Astrocyte (in vitro differentiated cells and primary cell): ENCODE measurements around the gene METTL3. TPM values are rescaled to one million over a fixed set of nuclear protein-coding genes. Genes with fewer than 3 reads are reported as not detected.

Experiments
- DNase-seq: peaks from one replicate; pipeline ENCODE4 v3.0.0-alpha.2; 2010; ENCODE audit warnings: low read depth
- FAIRE-seq: peaks from 2 replicates; lab custom pipeline; 2011; peaks lifted over from hg19 to GRCh38; lab: Jason Lieb, UNC
- H2AFZ ChIP-seq: 2 replicates; pipeline ENCODE4 v1.6.0; 2012; ENCODE audit warnings: low read depth, low read length, inconsistent platforms
- H3K27ac ChIP-seq: 2 replicates; pipeline ENCODE4 v1.5.1; 2011; ENCODE audit warnings: low read depth, low read length, inconsistent platforms
- H3K27me3 ChIP-seq: 2 replicates; pipeline ENCODE4 v1.6.0; 2011; ENCODE audit warnings: low read length, inconsistent platforms; ENCODE audit not compliant: insufficient read depth
- H3K36me3 ChIP-seq: 2 replicates; pipeline ENCODE4 v1.5.1; 2011; ENCODE audit warnings: low read length, inconsistent platforms; ENCODE audit not compliant: insufficient read depth
- H3K4me1 ChIP-seq: 2 replicates; pipeline ENCODE4 v1.5.1; 2011; ENCODE audit warnings: low read length, inconsistent platforms; ENCODE audit not compliant: insufficient read depth
- H3K4me2 ChIP-seq: 2 replicates; pipeline ENCODE4 v1.6.0; 2012; ENCODE audit warnings: low read length, inconsistent platforms
- H3K4me3 ChIP-seq: 2 replicates; pipeline ENCODE4 v1.5.1; 2011; ENCODE audit warnings: low read depth, mild to moderate bottlenecking, low read length, inconsistent platforms; ENCODE audit not compliant: insufficient read depth
- H3K79me2 ChIP-seq: 2 replicates; pipeline ENCODE4 v1.6.0; 2012; ENCODE audit warnings: mild to moderate bottlenecking, low read length, inconsistent platforms; ENCODE audit not compliant: insufficient read depth
- H3K9ac ChIP-seq: 2 replicates; pipeline ENCODE4 v1.6.0; 2012; ENCODE audit warnings: mild to moderate bottlenecking, low read length, inconsistent platforms
- H3K9me3 ChIP-seq: 2 replicates; pipeline ENCODE4 v1.5.1; 2012; ENCODE audit warnings: low read depth, mild to moderate bottlenecking, low read length, inconsistent platforms; ENCODE audit not compliant: insufficient read depth
- H4K20me1 ChIP-seq: 2 replicates; pipeline ENCODE4 v1.6.0; 2012; ENCODE audit warnings: low read length, inconsistent platforms; ENCODE audit not compliant: insufficient read depth
- H3K27ac Mint-ChIP-seq: one replicate; pipeline ENCODE4 v1.8.0; 2021; ENCODE audit warnings: mild to moderate bottlenecking, mixed read lengths; ENCODE audit not compliant: unreplicated experiment
- H3K27me3 Mint-ChIP-seq: one replicate; pipeline ENCODE4 v1.8.0; 2021; ENCODE audit warnings: low read depth, mixed read lengths; ENCODE audit not compliant: unreplicated experiment
- H3K36me3 Mint-ChIP-seq: one replicate; pipeline ENCODE4 v1.8.0; 2021; ENCODE audit warnings: low read depth, mixed read lengths; ENCODE audit not compliant: unreplicated experiment
- H3K4me1 Mint-ChIP-seq: one replicate; pipeline ENCODE4 v1.8.0; 2021; ENCODE audit warnings: low read depth, mixed read lengths; ENCODE audit not compliant: unreplicated experiment
- H3K4me3 Mint-ChIP-seq: one replicate; pipeline ENCODE4 v1.8.0; 2021; ENCODE audit warnings: mild to moderate bottlenecking, moderate library complexity, mixed read lengths; ENCODE audit not compliant: unreplicated experiment
- H3K9me3 Mint-ChIP-seq: one replicate; pipeline ENCODE4 v1.8.0; 2021; ENCODE audit warnings: mild to moderate bottlenecking, mixed read lengths; ENCODE audit not compliant: unreplicated experiment
- EZH2 ChIP-seq: IDR thresholded peaks from 2 replicates; pipeline ENCODE4 v1.6.1; 2012; ENCODE audit warnings: mild to moderate bottlenecking, low read length, inconsistent platforms; ENCODE audit not compliant: insufficient read depth
- total RNA-seq: library from RNA; stranded (reverse); gene quantifications from 2 replicates; pipeline ENCODE4 v1.2.1, GENCODE V29; 2021
- TF ChIP-seq, protein P1 (sequence below): IDR thresholded peaks from 2 replicates; pipeline ENCODE4 v1.5.1; 2011; ENCODE audit warnings: low read depth, mild to moderate bottlenecking, inconsistent platforms, low read length, moderate library complexity; ENCODE audit not compliant: insufficient read depth

METTL3 gene
- total RNA-seq, 1 donor from 2014 or later, result 44.0 TPM

GRCh38 chr14:21528381-21529348, 17.5 kb upstream of the METTL3 start:
- Histone ChIP-seq H3K36me3 (no peaks in the 10 kb centered on the region), H3K27ac (no peak overlapping the region), H3K4me1 (peaks cover 5% of the 10 kb centered on the region), H3K4me3 (no peak overlapping the region), H2AFZ (no peak overlapping the region), H3K9me3 (no peaks in the 10 kb centered on the region), H4K20me1 (no peaks in the 10 kb centered on the region), H3K27me3 (peaks cover 3% of the 10 kb centered on the region), H3K9ac (no peak overlapping the region), H3K4me2 (no peak overlapping the region), H3K79me2 (peaks cover 4% of the 10 kb centered on the region)
- FAIRE-seq, result no peak
- Mint-ChIP-seq H3K9me3 (no peaks in the 10 kb centered on the region), H3K27ac (no peak overlapping the region), H3K4me3 (no peak overlapping the region), H3K27me3 (peaks cover 2% of the 10 kb centered on the region), H3K4me1 (peaks cover 6% of the 10 kb centered on the region), H3K36me3 (peaks cover 10% of the 10 kb centered on the region)
- DNase-seq, result peak; percentile 21
- TF ChIP-seq, protein P1, sequence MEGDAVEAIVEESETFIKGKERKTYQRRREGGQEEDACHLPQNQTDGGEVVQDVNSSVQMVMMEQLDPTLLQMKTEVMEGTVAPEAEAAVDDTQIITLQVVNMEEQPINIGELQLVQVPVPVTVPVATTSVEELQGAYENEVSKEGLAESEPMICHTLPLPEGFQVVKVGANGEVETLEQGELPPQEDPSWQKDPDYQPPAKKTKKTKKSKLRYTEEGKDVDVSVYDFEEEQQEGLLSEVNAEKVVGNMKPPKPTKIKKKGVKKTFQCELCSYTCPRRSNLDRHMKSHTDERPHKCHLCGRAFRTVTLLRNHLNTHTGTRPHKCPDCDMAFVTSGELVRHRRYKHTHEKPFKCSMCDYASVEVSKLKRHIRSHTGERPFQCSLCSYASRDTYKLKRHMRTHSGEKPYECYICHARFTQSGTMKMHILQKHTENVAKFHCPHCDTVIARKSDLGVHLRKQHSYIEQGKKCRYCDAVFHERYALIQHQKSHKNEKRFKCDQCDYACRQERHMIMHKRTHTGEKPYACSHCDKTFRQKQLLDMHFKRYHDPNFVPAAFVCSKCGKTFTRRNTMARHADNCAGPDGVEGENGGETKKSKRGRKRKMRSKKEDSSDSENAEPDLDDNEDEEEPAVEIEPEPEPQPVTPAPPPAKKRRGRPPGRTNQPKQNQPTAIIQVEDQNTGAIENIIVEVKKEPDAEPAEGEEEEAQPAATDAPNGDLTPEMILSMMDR, result no peak
- TF ChIP-seq EZH2, result no peak

GRCh38 chr14:21527318-21527679, 16.2 kb upstream of the METTL3 start:
- Histone ChIP-seq H3K9me3 (no peaks in the 10 kb centered on the region), H3K4me2 (no peak overlapping the region), H3K27ac (no peak overlapping the region), H3K79me2 (peaks cover 4% of the 10 kb centered on the region), H3K4me1 (peaks cover 5% of the 10 kb centered on the region), H3K27me3 (peaks cover 3% of the 10 kb centered on the region), H3K4me3 (no peak overlapping the region), H3K36me3 (no peaks in the 10 kb centered on the region), H2AFZ (peak overlapping the region; percentile 72), H4K20me1 (no peaks in the 10 kb centered on the region), H3K9ac (no peak overlapping the region)
- DNase-seq, result no peak
- no peak overlapping the region for H3K27ac Mint-ChIP-seq
- no peak for FAIRE-seq
- H3K36me3 Mint-ChIP-seq, result peaks cover 18% of the 10 kb centered on the region
- peak overlapping the region; percentile 91 for H3K4me3 Mint-ChIP-seq
- peaks cover 12% of the 10 kb centered on the region for H3K4me1 Mint-ChIP-seq
- H3K9me3 Mint-ChIP-seq, result no peaks in the 10 kb centered on the region
- TF ChIP-seq EZH2, result no peak
- TF ChIP-seq, protein P1, result no peak
- H3K27me3 Mint-ChIP-seq, result no peaks in the 10 kb centered on the region
